AG04450 (cell line): ENCODE data around the gene ARHGEF4. TPM values are rescaled to one million over a fixed set of nuclear protein-coding genes. Genes with fewer than 3 reads are reported as not detected.

ENCODE experiments used
- CTCF ChIA-PET: fragments of 300-600, 350-600 bp; formaldehyde crosslinking; extraction: SDS; loops from one replicate; lab custom pipeline; 2022; ENCODE audit warnings: antibody characterized with exemption, inconsistent platforms; lab: Charles Lee
- POLR2A ChIA-PET: fragments of 350-600 bp; formaldehyde crosslinking; extraction: SDS; loops from one replicate; lab custom pipeline; 2021; ENCODE audit warnings: antibody characterized with exemption, inconsistent platforms; lab: Yijun Ruan, JAX
- DNase-seq: peaks from one replicate; pipeline ENCODE4 v3.0.0-alpha.2; 2011; ENCODE audit warnings: low read depth, low spot score
- H3K27ac ChIP-seq: one replicate; pipeline ENCODE4 v1.5.1; 2012; ENCODE audit warnings: low read depth, low read length, control low read depth
- H3K27me3 ChIP-seq: one replicate; pipeline ENCODE4 v1.6.0; 2012; ENCODE audit warnings: low read length; ENCODE audit not compliant: control insufficient read depth, insufficient read depth
- H3K4me3 ChIP-seq: 2 replicates; pipeline ENCODE4 v1.5.1; 2011; ENCODE audit warnings: mild to moderate bottlenecking, low read depth, low read length, control low read depth
- H3K9me3 ChIP-seq: 2 replicates; pipeline ENCODE4 v1.5.1; 2012; ENCODE audit warnings: low read length; ENCODE audit not compliant: control insufficient read depth, insufficient read depth
- polyA plus RNA-seq: library from polyadenylated mRNA; depleted of rRNA; stranded (reverse); fragments of >200 nt; gene quantifications from 2 replicates; pipeline ENCODE4 v1.2.3, GENCODE V29; 2011
- TF ChIP-seq, protein P1 (sequence below): IDR thresholded peaks from 2 replicates; pipeline ENCODE4 v1.5.1; 2011; ENCODE audit warnings: low read depth, low read length, control low read depth, inconsistent platforms

Gene ARHGEF4
- polyA plus RNA-seq, 1 experiment: 0.95 TPM

DNA sequence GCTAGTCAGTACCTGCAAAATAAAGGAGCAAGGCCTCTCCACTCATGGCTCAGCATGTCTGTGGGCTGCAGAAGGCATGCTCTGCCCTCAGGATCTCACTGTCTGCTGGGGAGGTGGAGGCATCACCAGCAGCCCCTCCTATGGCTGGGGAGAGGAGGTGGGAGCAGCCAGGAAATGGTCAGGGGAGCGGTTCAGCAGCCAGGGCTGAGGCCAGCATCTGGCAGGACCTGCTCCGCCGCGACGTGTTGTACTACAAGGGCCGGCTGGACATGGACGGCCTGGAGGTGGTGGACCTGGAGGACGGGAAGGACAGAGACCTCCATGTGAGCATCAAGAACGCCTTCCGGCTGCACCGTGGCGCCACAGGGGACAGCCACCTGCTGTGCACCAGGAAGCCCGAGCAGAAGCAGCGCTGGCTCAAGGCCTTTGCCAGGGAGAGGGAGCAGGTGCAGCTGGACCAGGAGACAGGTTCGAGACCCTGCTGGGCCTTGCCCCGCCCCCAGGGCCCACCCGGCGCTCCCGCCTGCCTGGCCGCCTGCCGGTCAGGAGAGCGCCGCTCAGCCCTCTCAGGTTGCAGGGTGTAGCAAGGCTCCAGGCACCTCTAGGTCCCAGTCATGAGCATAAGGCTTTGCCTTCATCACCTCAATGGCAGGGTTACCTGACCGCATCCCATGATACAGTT is 207.5 kb downstream of the ARHGEF4 start:
- H3K27ac ChIP-seq: no peak overlapping the region
- no peak for DNase-seq
- TF ChIP-seq, protein P1, sequence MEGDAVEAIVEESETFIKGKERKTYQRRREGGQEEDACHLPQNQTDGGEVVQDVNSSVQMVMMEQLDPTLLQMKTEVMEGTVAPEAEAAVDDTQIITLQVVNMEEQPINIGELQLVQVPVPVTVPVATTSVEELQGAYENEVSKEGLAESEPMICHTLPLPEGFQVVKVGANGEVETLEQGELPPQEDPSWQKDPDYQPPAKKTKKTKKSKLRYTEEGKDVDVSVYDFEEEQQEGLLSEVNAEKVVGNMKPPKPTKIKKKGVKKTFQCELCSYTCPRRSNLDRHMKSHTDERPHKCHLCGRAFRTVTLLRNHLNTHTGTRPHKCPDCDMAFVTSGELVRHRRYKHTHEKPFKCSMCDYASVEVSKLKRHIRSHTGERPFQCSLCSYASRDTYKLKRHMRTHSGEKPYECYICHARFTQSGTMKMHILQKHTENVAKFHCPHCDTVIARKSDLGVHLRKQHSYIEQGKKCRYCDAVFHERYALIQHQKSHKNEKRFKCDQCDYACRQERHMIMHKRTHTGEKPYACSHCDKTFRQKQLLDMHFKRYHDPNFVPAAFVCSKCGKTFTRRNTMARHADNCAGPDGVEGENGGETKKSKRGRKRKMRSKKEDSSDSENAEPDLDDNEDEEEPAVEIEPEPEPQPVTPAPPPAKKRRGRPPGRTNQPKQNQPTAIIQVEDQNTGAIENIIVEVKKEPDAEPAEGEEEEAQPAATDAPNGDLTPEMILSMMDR: no peak
- ChIA-PET POLR2A (no interaction called here), CTCF (no interaction called here)
- H3K4me3 ChIP-seq: no peak overlapping the region
- peaks cover 11% of the 10 kb centered on the region for H3K27me3 ChIP-seq
- no peaks in the 10 kb centered on the region; the same call in 1 of the 2 replicates for H3K9me3 ChIP-seq

DNA sequence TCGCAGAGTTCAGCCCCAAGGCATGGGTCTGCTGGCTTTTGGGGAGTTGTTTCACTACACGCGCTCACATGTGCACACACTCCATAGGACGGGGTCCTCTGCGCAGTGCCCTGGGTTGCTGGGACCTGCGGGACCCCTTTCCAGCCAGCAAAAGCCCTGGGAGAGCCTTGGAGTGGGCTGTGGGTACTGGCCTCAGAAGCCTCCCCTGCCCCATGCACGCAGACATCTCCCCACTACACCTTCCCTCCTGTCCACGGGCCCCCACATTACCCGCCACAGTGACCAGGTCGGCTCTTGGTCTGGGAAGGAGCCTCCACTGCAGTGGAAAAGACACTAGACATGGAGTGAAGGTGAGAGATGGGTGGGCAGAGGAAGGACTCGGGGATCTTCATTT is 208.0 kb downstream of the ARHGEF4 start:
- H3K9me3 ChIP-seq: no peaks in the 10 kb centered on the region; the same call in 1 of the 2 replicates
- H3K27me3 ChIP-seq: peaks cover 9% of the 10 kb centered on the region
- DNase-seq: no peak
- TF ChIP-seq, protein P1: no peak
- ChIA-PET CTCF (no interaction called here), POLR2A (no interaction called here)
- H3K4me3 ChIP-seq: no peak overlapping the region
- H3K27ac ChIP-seq: no peak overlapping the region

DNA sequence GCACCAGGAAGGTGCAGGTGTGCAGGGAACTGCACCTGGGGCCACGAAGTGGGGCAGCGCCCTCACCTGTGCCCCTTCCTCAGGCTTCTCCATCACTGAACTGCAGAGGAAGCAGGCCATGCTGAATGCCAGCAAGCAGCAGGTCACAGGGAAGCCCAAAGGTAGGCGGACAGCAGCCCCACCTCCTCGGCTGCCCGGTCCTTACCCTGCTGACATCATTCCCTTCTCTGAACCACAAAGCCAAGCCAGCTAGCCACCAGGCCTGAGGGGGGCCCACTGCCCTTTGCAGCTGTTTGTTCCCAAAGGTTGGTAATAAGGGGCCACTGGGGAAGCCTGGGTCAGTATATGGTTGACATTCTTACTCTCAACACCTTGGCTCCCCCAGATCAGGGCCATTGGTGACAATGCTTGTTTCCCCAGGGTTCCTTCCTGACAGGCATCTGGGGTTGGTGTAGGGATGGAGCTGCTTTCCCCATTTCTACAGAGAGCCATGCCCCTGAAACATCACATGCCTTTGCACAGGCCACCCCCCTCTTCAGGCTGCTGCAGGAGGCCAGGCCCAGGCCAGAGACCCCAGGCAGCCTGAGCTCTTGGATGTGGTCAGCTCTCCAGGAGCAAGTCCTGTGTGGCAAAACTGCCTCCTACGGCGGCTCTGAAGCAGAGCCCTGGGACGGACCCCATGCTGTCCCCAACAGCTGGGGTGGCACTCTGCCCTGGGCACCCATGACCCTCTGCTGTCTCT is 208.7 kb downstream of the ARHGEF4 start:
- TF ChIP-seq, protein P1: no peak
- H3K9me3 ChIP-seq: no peaks in the 10 kb centered on the region; the same call in 1 of the 2 replicates
- H3K27ac ChIP-seq: no peak overlapping the region
- POLR2A ChIA-PET: no interaction called here
- CTCF ChIA-PET: no interaction called here
- no peak for DNase-seq
- no peak overlapping the region for H3K4me3 ChIP-seq
- H3K27me3 ChIP-seq: peaks cover 5% of the 10 kb centered on the region

DNA sequence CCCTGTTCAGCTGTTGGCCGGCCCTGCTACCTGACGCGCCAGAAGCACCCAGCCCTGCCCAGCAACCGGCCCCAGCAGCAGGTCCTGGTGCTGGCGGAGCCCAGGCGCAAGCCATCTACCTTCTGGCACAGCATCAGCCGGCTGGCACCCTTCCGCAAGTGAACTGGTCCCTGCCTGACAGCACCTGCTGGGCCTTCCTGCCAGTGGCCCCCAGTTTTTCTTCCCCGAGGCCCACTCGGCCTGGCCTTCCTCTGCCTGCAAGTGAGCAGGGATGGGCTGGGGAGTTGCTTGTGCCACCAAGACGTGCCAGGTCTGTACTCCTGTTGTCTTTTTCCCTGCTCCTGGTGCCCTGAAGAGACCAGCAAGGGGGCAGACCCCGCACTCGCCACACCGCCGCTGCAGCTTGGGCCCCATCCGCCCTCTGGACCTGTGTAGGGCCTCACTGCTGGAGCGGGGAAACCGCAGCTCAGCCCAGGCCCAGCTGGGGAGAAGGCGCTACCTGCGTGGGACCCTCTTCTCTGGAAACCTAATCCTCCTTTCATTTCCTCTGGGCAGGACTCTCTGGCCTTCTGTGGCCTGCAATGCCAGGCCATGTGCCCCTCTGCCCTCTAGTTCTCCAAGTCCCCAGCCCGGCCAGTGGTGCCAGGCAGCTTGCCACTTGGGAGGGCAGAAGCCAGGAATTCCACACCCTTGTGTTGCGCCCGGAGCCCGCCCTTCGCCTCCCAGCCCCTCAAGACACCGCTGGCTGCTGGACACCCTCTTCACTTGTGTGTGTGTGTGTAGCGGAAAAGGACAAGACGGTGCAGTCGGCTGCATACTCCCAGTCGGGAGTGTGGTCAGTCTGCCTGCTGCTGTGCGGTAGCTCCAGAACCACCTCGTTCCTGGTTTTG is 209.6 kb downstream of the ARHGEF4 start:
- CTCF ChIA-PET: no interaction called here
- no peaks in the 10 kb centered on the region for H3K27me3 ChIP-seq
- POLR2A ChIA-PET: no interaction called here
- no peaks in the 10 kb centered on the region; the same call in 1 of the 2 replicates for H3K9me3 ChIP-seq
- H3K27ac ChIP-seq: no peak overlapping the region
- no peak for DNase-seq
- no peak overlapping the region for H3K4me3 ChIP-seq
- TF ChIP-seq, protein P1: no peak
